Tongue (tissue), 2 donors: ENCODE measurements around the gene LLGL2. TPM values are rescaled to one million over a fixed set of nuclear protein-coding genes. Genes with fewer than 3 reads are reported as not detected.
"Not testable (repeated sequence)": the region's sequence is repeated elsewhere in the genome, so short reads cannot be mapped to it uniquely, and the experiment has no call there.

ENCODE experiments used
- DNase-seq: peaks from one replicate; pipeline ENCODE4 v3.0.0-alpha.2; 2015
- total RNA-seq: library from RNA; depleted of rRNA; stranded (reverse); fragments of >200 nt; gene quantifications from one replicate; pipeline ENCODE4 v1.2.3, GENCODE V29; 2014

Gene LLGL2
- total RNA-seq, 1 donor from 2014 or later: 19.9 TPM

DNA sequence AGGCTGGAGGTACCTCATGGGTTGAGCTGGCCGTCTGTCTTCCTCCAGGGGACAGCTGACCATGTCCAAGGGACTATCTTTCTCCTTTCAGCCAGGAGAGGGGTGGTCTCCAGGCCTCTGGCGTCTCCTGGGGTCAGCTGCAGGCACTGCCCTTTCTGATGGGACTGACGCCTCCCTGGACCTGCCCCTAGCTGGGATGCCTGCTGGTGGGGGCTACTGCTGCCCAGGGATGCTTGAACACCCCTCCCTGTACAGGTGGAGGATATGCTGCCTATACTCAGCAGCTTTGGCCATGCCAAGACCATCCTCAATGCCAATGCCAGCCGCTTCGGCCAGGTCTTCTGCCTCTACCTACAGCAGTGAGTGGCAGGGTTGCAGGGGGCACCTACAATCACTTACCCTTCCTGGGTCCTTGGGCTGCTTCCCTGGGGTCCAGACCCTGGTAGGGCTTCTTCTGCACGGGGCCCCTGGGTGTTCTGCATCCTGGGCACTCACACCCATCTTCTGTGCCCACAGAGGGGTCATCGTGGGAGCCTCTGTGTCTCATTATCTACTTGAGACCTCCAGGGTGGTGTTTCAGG lies 66.3 kb downstream of the LLGL2 start:
- no peak for DNase-seq

DNA sequence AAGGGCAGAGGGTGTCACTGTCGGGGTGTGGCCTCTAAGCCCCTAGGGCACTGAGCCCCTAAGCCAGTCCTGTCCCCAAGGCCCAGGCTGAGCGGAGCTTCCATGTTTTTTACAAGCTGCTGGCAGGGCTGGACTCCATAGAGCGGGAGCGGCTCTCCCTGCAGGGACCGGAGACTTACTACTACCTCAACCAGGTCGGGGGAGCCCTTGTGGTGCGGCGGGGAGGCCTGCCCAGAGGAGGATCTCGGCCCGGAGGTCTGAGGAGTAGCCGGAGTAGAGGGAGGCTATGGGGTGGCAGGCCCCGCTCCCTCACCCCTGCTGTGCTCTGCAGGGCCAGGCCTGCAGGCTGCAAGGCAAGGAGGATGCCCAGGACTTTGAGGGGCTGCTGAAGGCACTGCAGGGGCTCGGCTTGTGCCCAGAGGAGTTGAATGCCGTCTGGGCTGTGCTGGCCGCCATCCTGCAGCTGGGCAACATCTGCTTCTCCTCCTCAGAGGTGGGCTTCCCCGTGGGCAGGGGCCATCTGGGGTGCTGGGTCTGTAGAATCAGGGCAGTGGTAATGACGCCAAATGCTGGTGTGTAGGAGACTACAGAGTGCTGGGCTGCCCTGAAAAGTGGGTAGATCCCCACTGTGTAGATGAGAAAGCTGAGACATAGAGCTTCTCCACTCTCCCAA lies 67.0 kb downstream of the LLGL2 start:
- DNase-seq: no peak

DNA sequence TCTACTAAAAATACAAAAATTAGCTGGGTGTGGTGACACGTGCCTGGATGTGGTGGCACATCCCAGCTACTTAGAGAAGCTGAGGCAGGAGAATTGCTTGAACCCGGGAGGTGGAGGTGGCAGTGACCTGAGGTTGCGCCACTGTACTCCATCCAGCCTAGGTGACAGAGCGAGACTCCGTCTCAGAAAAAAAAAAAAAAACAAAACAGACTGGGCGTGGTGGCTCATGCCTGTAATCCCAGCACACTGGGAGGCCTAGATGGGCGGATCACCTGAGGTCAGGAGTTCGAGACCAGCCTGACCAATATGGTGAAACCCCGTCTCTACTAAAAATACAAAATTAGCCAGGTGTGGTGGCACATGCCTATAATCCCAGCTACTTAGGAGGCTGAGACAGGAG lies 67.9 kb downstream of the LLGL2 start:
- DNase-seq: not testable (repeated sequence)

DNA sequence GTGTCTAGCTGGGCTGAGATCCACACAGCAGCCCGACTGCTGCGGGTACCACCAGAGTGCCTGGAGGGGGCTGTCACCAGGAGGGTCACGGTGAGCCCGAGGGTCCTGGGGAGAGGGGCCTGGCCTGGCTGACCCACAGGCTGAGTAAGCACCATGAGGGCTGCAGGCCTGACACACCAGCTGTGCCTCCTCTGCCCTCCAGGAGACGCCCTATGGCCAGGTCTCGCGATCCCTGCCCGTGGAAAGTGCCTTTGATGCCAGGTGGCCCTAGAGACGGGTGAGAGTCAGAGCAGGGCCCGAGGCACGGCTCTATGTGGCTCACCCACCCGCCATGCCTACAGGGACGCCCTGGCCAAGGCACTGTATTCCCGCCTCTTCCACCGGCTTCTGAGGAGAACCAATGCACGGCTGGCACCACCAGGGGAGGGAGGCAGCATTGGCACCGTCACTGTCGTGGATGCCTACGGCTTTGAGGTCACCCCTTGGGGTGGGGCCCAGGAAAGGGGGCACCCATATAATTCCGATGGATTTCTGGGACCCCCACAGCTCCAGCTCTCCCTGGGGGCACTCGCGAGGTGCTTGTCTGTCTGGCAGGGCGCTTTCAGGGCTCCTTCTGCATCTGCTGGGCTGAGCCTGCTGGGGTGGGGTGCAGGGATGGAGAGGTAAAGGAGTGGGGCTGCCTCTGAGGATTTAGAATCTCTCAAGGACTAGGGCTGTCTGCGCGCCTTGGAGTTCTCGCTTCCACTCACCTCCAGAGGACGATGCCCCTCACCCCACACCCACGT lies 69.2 kb downstream of the LLGL2 start:
- no peak for DNase-seq

DNA sequence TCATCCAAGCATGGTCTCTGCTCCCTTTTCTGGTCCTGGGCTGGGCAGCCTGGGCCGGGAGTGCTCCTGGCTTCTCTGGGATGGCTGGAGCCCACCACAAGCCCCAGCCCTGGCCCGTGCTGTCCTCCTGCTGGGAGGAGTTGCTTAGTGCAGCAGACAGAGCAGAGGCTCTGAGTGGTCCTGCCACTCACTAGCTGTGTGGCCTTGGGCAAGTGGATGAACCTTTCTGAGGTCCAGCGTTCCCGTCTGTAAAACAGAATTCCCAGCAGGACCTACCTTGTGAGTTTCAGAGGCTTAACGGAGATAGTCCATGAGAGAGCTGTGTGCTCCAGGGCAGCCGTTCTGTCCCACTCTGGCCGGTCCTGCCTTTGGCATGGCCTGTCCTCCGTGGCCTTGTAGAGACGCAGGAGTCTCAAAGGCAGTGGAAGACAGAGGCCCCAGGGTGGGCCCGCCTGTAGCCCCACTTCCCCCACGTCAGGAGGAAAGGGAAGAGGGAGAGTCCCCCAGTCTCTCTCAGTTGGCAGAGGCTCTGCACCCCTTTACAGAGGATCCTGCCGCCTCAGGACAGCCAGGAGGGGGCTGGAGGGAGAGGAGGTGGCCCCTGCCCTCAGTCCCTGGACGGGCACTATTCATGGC lies 69.9 kb downstream of the LLGL2 start:
- DNase-seq: no peak

DNA sequence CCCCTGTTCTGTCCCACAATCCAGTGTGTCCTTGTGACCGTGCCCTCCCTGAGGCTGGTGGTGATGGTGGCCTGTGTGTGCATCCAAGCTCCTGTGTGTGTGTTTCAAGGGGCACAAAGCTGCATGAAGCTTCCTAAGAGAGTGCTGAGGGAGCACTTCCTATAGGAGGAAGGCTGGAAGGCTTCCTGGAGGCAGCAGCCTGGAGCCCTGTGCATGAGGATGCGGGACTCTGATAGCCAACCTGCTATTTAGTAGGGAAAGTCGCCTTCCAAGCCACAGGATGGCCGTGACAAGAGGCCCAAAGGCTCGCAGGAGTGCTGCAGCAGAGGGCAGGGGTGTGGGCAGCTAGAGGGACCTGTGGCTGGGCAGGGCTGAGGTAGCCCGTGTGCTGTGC lies 70.4 kb downstream of the LLGL2 start:
- no peak for DNase-seq

DNA sequence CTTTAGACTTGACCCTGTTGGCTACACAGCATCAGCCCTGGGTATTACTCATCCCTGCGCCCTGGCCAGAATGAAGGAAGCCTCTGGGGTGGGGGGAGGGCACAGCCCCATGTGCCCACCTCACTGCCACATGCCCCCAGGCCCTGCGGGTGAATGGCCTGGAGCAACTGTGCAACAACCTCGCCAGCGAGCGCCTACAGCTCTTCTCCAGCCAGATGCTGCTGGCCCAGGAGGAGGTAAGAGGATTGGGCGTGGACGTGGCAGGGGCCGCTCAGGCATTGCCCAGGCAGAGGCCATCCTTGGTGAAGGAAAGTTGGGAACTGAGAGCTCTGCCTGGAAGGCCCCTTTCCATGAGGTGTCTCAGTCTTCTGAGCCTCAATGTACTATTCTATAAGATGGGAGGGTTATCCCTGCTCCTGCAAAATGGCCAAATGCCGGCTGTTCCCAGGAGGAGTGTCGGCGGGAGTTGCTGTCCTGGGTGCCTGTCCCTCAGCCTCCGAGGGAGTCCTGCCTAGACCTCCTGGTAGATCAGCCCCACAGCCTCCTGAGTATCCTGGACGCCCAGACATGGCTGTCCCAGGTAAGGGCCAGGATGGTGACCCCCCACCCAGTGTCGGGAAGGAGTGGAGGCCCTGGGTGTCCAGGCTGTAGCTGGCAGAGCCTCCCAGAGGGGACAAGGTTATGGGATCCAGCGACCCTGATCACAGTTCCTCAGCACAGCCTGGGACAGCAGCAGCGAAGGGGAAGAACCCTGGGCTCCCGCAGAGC lies 71.0 kb downstream of the LLGL2 start:
- no peak for DNase-seq

DNA sequence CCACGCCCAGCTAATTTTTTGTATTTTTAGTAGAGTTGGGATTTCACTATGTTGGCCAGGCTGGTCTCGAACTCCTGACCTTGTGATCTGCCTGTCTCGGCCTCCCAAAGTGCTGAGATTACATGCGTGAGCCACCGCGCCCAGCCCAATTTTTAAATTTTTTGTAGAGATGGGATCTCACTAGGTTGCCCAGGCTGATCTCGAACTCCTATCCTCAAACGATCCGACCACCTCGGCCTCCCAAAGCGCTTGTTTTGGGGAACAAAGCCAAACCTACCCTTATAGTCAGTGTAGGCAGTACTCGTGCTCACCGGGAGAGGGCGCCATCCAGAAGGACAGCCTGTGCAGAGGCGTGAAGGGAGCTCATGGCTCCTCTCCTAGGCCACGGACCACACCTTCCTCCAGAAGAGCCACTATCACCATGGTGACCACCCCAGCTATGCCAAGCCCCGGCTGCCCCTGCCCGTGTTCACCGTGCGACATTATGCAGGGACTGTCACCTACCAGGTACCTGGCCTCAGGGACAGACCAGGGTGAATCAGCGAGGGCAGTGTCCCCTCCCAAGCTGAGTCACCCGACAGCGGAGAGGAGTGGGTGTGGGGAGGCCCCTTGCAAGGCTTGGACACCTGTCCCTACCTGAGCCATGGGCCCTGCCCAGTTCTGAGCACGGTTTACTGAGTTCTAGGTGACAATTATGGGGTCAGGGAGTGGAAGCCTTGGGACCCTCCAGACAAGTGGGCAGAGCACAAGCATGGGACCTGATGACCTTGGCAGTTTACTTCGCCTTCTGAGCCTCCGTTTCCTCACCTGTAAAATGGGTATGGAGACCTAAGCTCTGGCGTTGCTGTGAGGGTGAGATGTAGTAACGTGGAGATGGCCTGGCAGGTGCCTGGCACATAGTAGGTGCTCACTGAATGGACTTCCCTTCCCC lies 75.8 kb downstream of the LLGL2 start:
- DNase-seq: peak; percentile 39

DNA sequence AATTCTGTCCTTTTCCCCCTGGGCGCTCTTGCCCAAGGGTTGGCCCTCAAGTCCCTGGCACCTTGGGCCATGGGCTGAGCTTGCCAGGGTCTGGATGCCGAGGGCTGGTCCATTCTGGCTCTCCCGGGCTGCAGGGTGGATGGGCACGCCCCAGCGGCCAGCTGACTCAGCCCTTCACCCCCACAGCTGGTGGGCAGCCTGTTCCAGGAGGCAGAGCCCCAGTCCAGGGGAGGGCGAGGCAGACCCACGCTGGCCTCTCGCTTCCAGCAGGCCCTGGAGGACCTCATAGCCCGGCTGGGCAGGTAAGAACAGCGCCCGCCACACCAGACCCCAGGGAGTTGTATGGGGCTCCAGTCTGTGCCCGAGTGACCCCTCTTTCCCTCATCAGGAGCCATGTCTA lies 77.1 kb downstream of the LLGL2 start:
- DNase-seq: no peak

DNA sequence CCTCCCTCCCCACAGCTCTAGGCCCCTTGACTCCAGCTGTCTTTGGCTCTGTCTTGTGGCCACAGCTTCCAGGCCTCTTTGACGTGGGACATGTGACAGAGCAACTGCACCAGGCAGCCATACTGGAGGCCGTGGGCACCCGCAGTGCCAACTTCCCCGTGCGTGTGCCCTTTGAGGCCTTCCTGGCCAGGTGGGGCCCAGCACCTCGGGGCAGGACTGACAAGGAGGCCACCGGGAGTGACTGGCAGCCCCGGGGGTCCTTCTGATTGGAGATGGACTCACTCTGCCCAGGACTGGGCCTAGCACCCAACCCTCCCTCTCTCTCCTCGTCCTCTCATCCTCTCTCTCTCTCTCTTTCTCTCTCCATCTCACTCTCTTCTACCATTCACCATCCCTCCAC lies 77.6 kb downstream of the LLGL2 start:
- DNase-seq: no peak

DNA sequence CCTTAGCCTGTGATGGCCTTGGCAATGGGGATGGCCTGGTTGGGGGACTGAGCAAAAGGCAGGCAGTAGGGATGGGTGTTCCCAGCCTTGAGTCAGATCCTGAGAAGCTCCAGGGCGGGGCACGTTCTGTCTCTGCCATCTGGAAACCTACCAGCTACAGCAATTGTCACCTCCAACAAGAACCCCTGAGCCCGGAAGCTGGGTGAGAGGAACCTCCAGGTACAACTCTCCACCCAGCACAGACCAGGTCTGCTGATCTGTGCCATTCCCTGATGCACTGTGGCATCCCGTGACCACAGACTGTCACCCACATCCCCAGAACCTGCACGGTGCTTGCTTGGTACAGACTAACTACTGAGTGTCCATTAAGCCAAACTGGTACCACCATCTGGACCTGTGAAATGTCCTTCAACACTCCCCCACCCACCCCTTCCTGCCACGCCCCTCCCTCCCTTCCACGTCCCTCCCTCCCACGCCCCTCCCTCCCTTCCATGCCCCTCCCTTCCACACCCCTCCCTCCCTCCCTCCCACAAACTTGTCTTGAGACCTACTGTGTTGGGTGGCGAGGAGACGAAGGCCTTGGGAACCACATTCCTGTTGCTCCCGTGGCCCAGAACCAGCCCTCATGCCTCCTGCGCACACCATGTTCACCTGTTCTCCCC lies 78.7 kb downstream of the LLGL2 start:
- no peak for DNase-seq

DNA sequence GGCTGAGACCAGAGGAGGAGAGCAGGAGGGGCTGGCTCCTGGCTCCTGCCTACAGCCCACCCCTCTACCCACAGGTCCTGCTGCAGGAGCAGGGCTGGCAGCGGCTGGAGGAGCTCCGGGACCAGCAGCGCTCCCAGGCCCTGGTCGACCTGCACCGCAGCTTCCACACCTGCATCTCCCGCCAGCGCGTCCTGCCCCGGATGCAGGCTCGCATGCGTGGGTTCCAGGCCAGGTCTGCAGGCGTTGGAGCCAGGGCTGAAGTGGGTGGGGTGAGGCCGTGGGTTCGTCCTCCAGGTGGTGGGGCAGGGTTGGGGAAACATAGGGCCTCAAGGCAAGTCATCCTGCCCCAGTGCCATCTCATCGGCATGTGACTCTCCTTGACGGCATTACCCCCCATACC lies 80.3 kb downstream of the LLGL2 start:
- DNase-seq: no peak

DNA sequence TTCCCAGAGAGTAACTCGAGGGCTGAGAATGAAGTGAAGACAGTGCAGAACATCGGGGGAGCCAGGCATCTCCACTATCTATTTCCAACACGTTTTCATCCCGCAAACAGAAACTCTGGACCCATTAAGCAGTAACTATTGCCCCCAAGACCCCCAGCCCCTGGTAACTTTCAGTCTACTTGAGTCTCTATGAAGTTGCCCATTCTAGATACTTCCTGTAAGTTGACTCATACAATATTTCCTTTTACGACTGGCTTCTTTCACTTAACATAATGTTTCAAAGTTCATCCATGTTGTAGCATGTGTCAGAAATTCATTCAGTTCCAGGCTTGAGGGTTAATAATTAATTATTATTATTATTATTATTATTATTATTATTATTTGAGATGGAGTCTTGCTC lies 81.6 kb downstream of the LLGL2 start:
- no peak for DNase-seq

DNA sequence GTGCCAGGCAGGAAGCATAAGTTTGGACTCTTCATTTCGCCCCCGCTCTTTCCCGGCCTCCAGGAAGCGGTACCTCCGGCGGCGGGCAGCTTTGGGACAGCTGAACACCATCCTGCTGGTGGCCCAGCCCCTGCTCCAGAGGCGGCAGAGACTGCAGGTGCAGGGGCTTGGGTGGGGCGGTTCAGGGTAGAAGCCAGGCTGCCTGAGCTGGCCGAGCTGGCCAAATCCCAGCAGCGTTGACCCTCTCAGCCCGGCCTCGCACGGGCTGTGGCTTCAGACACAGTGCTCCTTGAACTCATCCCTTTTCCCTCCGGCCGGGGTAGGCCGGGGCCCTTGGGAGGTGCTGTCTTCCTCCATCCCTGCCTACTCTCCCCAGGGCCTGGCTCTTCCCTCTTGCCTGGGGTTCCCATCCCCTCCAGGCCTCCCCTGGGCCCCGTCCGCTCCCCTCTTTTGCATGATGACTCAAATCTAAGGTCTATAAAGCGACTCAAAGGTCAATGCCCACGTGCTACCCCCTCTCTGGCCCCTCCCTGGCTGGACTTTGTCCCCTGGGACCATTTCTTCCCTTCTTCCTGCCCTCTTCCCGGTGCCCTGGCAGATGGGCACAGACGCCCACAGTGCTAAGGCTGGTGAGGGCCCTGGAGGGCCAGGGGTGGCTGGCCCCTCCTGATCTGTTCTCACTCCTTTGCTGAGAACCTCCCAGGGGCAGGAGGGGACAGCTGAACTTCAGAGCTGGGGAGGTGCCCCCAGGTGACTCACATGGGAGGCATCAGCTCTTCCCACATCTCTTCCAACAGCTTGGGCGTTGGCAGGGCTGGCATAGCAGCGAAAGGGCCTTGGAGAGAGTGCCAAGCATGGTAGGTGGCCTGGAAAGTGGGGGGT lies 84.8 kb downstream of the LLGL2 start:
- DNase-seq: no peak

DNA sequence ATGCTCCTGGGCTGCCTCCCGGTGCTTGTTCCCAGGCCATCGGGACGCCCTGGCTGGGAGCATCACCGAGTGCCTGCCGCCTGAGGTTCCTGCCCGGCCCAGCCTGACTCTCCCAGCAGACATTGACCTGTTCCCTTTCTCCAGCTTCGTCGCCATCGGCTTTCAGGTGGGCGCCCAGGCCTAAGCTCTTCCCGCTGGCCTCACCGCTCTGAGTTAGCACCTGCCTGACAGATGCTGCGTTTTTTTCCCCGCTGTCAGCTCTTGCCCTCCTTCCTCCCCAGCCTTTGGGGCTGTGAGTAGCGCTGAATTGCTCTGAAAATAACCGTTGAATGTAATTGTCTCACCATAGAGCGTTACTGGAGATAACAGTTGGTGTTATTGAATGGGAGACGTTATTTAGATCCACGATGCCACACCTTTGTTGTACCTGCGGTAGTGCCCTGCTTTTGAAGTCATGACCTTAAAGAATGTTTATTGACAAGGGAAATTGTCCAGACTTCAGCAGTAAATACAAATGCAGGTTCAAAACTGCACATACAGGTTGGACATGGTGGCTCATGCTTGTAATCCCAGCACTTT lies 86.4 kb downstream of the LLGL2 start:
- no peak for DNase-seq

DNA sequence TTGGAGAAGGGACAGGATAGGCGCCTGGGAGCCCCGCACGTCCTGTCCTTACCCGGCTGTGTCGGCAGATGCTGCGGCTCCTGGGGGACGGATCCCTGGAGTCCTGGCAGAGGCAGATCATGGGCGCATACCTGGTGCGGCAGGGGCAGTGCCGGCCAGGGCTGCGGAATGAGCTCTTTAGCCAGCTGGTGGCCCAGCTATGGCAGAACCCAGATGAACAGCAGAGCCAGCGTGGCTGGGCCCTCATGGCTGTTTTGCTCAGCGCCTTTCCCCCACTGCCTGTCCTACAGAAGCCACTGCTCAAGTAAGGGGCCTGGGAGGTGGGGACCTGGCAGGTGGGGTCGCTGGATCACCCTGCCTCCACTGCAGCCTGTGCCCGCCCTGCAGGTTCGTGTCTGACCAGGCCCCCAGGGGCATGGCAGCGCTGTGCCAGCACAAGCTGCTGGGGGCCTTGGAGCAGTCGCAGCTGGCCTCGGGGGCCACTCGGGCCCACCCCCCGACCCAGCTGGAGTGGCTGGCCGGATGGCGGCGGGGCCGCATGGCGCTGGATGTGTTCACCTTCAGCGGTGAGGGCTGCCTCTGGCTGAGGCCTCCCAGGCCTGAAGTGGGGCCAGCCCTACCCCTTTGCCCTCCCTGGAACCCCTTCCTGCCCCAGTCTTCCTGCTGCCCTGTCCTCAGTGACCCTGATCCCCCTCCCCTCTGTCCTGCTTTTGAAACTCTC lies 87.6 kb downstream of the LLGL2 start:
- DNase-seq: no peak

DNA sequence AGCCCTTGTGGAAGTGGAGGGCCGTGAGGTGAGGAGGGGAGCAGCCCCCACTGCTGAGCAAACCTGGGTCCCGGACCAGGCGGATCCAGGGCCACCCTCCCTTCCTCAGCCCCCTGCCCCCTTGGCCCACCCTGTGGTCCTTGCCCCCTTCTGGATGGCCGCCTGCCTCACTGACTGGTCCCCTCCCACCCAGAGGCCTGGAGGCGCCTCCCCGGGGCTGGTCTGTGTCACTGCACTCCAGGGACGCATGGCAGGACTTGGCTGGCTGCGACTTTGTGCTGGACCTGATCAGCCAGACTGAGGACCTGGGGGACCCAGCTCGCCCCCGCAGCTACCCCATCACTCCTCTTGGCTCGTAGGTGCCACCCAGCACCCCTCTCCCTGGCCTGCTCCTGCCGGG lies 88.5 kb downstream of the LLGL2 start:
- no peak for DNase-seq

DNA sequence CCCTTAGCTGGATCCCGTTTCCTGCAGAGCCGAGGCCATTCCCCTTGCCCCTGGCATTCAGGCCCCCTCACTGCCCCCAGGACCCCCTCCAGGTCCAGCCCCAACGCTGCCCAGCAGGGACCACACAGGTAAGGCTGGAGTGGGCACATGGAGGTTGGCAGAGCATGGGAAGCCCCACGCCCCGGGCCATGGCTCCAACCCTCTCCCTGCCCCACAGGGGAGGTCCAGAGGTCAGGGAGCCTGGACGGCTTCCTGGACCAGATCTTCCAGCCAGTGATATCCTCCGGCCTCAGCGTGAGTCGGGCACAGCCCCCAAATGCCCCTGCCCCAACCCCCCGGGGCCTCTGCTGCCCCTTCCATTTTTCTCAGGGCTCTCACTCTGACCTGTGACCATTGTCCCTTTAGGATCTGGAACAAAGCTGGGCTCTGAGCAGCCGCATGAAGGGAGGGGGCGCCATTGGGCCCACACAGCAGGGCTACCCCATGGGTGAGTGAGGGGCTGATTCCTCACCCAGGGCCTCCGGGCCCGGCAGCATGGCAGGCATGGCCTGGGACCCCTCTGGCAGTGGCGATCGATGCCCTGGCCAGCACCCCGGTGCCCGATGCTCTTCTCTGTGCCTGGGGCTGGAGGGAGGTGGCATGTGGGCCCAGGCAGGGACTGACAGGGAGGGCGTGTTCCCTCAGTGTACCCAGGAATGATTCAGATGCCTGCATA lies 89.2 kb downstream of the LLGL2 start:
- no peak for DNase-seq
